Muscle layer of colon (tissue), 2 donors: ENCODE data around the gene SREBF1.
A peak's percentile ranks its signal among the peaks of the same experiment; 100 is the strongest.

ENCODE experiments used
- H3K27ac ChIP-seq: one replicate; pipeline ENCODE4 v1.7.0; 2013; ENCODE audit warnings: low read depth, mild to moderate bottlenecking, low read length, moderate library complexity
- H3K27me3 ChIP-seq, 2 donors: one replicate each; pipeline ENCODE4 v1.7.0; 2013; ENCODE audit warnings: low read length in 2 of 2, mild to moderate bottlenecking in 2 of 2; ENCODE audit not compliant: insufficient read depth in 2 of 2, control insufficient read depth in 1 of 2
- H3K36me3 ChIP-seq: one replicate; pipeline ENCODE4 v1.7.0; 2013; ENCODE audit warnings: mild to moderate bottlenecking, low read length; ENCODE audit not compliant: insufficient read depth
- H3K4me1 ChIP-seq: one replicate; pipeline ENCODE4 v1.7.0; 2013; ENCODE audit warnings: mild to moderate bottlenecking, low read length; ENCODE audit not compliant: insufficient read depth
- H3K4me3 ChIP-seq, 2 donors: one replicate each; pipeline ENCODE4 v1.7.0; 2013; ENCODE audit warnings: low read length in 2 of 2, low read depth in 1 of 2, mild to moderate bottlenecking in 1 of 2, moderate library complexity in 1 of 2
- H3K9ac ChIP-seq: one replicate; pipeline ENCODE4 v1.7.0; 2013; ENCODE audit warnings: low read length
- H3K9me3 ChIP-seq: one replicate; pipeline ENCODE4 v1.7.0; 2013; ENCODE audit warnings: mild to moderate bottlenecking, low read length
- donor health status: abdominal sarcoma.
- donor health status: Adenocarcinoma of cecum.

Gene SREBF1

DNA sequence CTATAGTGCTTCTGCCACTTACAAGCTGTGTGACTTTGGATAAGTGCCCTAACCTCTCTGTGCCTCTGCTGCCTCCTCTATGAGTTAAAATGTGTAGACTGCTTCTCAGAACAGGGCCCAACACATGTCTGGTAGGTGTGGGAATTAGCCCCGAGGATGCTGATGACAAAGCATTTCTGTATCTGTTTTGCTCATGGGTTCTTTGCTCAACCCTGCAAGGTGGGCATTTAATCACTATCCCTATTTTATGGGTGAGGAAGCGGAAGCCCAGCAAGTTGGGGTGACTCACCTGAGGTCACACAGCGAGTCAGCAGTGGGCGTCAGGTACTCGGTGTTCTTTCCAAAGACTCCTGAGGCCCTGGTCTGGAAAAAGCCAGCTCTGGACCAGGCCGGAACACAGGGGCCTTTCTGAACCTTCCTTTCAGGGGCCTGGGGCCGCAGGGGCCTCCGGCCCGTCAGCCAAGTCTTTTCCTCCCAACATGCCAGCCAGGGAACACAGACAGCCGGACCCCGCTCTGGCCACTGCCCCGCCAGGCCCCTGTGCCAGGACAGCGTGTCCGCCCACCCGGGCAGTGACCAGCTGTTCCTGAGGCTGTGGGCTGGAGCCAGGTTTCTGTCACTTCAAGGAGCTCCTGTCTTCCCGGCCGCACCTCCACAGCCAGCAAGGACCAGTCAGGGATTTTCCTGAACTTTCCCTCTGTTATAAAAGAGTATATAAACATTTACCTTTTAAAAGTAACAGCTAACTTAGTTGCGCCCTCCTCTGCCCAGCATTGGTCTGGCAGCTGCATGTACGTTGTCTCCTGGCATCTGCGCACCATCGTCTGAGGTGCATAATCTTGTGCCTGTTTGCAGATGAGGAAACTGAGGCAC, 62.5 kb downstream of the SREBF1 start:
- H3K9ac ChIP-seq, result no peak overlapping the region
- no peaks in the 10 kb centered on the region for H3K36me3 ChIP-seq
- no peaks in the 10 kb centered on the region for H3K27me3 ChIP-seq
- no peaks in the 10 kb centered on the region for H3K9me3 ChIP-seq
- H3K4me1 ChIP-seq, result peaks cover 66% of the 10 kb centered on the region
- H3K4me3 ChIP-seq, result no peak overlapping the region
- H3K27ac ChIP-seq, result peak overlapping the region; percentile 71

DNA sequence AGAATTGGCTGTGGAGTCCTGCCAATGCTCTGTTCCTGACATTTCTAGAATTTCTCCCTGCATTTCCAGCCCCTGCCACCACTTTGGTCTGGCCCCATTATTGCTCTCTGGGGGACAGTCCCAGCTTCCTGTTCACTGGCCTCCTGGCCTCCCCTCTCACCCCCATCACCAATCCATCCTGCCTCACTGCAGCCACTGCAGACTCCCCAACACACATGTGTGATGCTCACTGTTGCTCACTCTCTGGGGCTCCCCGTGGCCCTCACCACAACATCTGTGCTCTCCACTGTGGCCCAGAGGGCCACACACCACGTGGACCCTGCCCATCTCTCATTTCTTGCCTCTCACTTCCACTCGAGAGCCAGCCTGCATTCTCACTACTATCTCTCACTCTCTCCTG, 64.6 kb downstream of the SREBF1 start:
- no peaks in the 10 kb centered on the region for H3K9me3 ChIP-seq
- H3K27me3 ChIP-seq, result no peaks in the 10 kb centered on the region
- H3K4me1 ChIP-seq, result peaks cover 65% of the 10 kb centered on the region
- no peak overlapping the region for H3K9ac ChIP-seq
- no peak overlapping the region for H3K27ac ChIP-seq
- no peaks in the 10 kb centered on the region for H3K36me3 ChIP-seq
- no peak overlapping the region for H3K4me3 ChIP-seq

GRCh38 chr17:17771498-17772201, 65.1 kb downstream of the SREBF1 start:
- H3K4me1 ChIP-seq, result peaks cover 70% of the 10 kb centered on the region
- H3K27me3 ChIP-seq, result no peaks in the 10 kb centered on the region
- peak overlapping the region; percentile 66 for H3K27ac ChIP-seq
- H3K9ac ChIP-seq, result no peak overlapping the region
- no peaks in the 10 kb centered on the region for H3K36me3 ChIP-seq
- no peaks in the 10 kb centered on the region for H3K9me3 ChIP-seq
- H3K4me3 ChIP-seq, result no peak overlapping the region

DNA sequence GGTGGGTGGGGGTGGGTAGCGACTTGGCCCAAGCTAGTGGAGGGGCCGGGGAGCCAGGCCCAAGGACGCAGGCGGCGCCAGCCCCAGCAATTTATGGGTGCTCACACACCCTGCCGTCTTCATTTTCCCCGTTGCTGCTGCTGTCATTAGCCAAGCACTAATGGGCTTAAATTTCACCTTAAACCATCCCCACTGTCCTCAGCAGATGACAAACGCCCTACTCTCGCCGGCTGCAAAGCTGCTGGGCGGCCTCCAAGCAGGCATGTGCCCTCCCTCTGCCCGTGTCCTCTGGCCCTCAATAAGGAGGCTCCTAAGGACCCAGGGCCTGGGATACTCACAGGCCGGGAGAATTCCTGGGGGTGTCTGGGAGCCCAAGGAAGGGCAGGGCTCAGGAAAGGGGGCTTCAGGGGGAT, 66.1 kb downstream of the SREBF1 start:
- H3K27me3 ChIP-seq, result no peaks in the 10 kb centered on the region
- H3K4me3 ChIP-seq, result no peak overlapping the region
- peaks cover 81% of the 10 kb centered on the region for H3K4me1 ChIP-seq
- H3K36me3 ChIP-seq, result no peaks in the 10 kb centered on the region
- H3K9ac ChIP-seq, result no peak overlapping the region
- H3K9me3 ChIP-seq, result no peaks in the 10 kb centered on the region
- peak overlapping the region; percentile 66 for H3K27ac ChIP-seq

GRCh38 chr17:17769869-17770631, 66.7 kb downstream of the SREBF1 start:
- Histone ChIP-seq H3K27me3 (no peaks in the 10 kb centered on the region), H3K27ac (peak overlapping the region; percentile 66), H3K9ac (no peak overlapping the region), H3K4me1 (peaks cover 83% of the 10 kb centered on the region), H3K9me3 (no peaks in the 10 kb centered on the region), H3K36me3 (peaks cover 6% of the 10 kb centered on the region), H3K4me3 (no peak overlapping the region)

DNA sequence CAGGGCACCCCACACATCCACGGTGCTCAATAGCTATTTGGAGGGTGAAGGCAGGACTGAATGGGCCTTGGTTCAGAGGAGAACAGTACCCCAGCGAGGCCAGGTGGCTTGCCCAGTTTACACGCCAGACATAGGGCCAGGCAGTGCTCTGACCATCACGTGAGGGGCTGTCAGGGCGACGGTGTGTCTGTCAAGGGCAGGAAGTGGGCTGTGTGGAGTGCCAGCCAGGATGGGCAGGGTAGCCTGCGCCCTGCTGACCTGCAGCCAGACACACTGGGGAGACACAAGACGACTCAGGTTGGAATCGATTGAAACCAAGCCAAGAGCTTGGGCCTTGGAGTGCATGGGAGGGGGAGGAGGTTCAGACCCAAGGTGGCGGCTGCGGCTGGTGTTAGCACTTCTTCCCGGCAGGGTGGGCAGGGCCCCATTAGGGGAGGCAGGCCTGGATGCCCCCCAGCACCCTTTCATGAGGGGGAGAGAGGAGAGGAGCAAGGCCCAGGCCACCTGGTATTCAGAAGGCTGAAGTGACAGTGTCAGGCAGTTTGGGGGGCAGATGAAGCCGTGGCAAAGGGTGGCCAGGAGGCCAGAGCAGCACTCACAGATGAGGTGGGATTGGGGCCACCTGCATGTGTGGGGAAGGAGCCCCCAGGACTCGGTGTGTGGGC, 68.2 kb downstream of the SREBF1 start:
- H3K4me1 ChIP-seq, result peaks cover 73% of the 10 kb centered on the region
- peak overlapping the region; percentile 66 for H3K27ac ChIP-seq
- H3K36me3 ChIP-seq, result peaks cover 8% of the 10 kb centered on the region
- peak overlapping the region in 1 of 2 donors; percentile 20 for H3K4me3 ChIP-seq
- no peak overlapping the region for H3K9ac ChIP-seq
- H3K27me3 ChIP-seq, result no peaks in the 10 kb centered on the region
- no peaks in the 10 kb centered on the region for H3K9me3 ChIP-seq

DNA sequence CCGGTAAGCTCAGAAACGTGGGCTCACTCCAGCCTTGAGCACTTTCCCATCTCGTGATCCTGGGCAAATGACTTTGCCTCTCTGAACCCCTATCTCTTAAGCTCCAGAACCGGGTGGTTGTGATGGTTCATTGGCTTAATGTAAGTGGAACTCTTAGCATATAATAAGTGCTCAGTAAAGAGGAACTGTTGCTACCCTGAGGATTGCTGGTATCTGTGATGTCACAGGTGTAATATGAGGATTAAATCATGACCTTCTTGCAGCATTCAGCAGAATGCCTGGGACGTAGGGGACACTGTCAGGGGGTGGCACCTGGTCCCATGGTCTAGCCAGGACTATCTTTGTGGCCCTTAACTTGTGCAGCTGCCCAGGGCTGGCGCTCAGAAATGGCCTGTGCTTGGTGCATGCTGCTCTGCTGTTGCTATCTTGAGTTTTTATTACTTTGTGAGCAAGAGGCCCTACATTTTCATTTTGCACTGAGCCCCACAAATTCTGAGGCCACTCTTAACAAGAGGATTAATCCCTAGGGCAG, 68.8 kb downstream of the SREBF1 start:
- H3K9ac ChIP-seq, result no peak overlapping the region
- H3K4me3 ChIP-seq, result no peak overlapping the region
- H3K36me3 ChIP-seq, result peaks cover 8% of the 10 kb centered on the region
- H3K27me3 ChIP-seq, result no peaks in the 10 kb centered on the region
- peaks cover 75% of the 10 kb centered on the region for H3K4me1 ChIP-seq
- peak overlapping the region; percentile 66 for H3K27ac ChIP-seq
- H3K9me3 ChIP-seq, result no peaks in the 10 kb centered on the region

- peaks cover 8% of the 10 kb centered on the region for H3K36me3 ChIP-seq
- H3K27me3 ChIP-seq, result no peaks in the 10 kb centered on the region
- peaks cover 79% of the 10 kb centered on the region for H3K4me1 ChIP-seq
- no peak overlapping the region for H3K9ac ChIP-seq
- no peak overlapping the region for H3K27ac ChIP-seq
- no peak overlapping the region for H3K4me3 ChIP-seq
- no peaks in the 10 kb centered on the region for H3K9me3 ChIP-seq
Measured at GRCh38 chr17:17767154-17767869, 69.5 kb downstream of the SREBF1 start.

- Histone ChIP-seq H3K4me3 (no peak overlapping the region), H3K4me1 (peaks cover 73% of the 10 kb centered on the region), H3K9ac (no peak overlapping the region), H3K27me3 (no peaks in the 10 kb centered on the region), H3K27ac (no peak overlapping the region), H3K36me3 (peaks cover 8% of the 10 kb centered on the region), H3K9me3 (no peaks in the 10 kb centered on the region)
Measured at GRCh38 chr17:17766744-17767120, 70.1 kb downstream of the SREBF1 start.

DNA sequence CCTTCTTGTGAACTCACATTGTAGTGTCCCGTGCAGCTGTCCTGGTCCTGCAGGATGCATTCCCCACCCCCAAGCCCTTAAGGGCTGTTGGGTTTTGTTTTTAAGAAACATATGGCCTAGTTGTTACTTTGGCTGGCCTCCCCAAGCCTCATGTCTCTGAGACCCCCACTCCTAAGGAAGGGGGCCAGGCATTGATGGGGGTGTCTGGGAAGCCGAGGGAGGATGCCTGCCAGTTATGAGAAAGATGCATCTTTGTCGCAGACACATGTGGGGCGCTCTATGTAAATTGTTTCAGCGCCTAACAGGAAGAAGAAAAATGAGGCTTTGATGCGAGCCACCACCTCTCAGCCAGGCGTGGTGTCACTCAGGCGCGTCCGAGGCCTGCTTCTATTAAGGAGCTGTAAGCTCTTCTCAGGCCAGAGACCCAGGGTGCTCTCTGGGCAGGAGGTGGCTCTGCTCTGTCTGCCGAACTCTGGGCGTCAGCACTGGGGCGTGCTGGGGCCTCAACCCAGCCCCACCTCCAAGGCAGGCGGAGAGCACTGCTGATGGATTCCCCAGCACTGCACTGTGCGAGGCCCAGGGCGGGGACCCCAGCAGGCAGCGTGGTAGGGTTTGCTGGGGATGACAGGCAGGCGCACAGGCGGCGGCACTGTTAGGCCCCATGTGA, 70.6 kb downstream of the SREBF1 start:
- no peaks in the 10 kb centered on the region for H3K9me3 ChIP-seq
- no peak overlapping the region for H3K9ac ChIP-seq

More for the DNA sequence above, 70.6 kb downstream of the SREBF1 start:
- Histone ChIP-seq H3K36me3 (peaks cover 8% of the 10 kb centered on the region), H3K27me3 (no peaks in the 10 kb centered on the region), H3K4me1 (peaks cover 68% of the 10 kb centered on the region), H3K4me3 (no peak overlapping the region), H3K27ac (peak overlapping the region; percentile 46)
